Uterus (tissue), 4 donors: ENCODE results near the gene DCBLD1. TPM values are rescaled to one million over a fixed set of nuclear protein-coding genes. Genes with fewer than 3 reads are reported as not detected.

ENCODE experiments used
- DNase-seq, 2 donors: peaks; one replicate each; pipeline ENCODE4 v3.0.0-alpha.2; 2019 to 2020
- H3K27ac ChIP-seq, 2 donors: fragments of 200-600 bp; sonication (generic); 1 replicate in 1 of 2; 2 replicates in 1 of 2; pipeline ENCODE4 v1.5.1; 2016 to 2018
- H3K27me3 ChIP-seq, 2 donors: fragments of 200-600 bp; sonication (generic); one replicate each; pipeline ENCODE4 v1.5.1; 2018 to 2019; ENCODE audit warnings: control low read depth in 1 of 2
- H3K36me3 ChIP-seq, 2 donors: fragments of 200-600 bp; sonication (generic); one replicate each; pipeline ENCODE4 v1.5.1; 2019; ENCODE audit warnings: control low read depth in 1 of 2
- H3K4me1 ChIP-seq, 2 donors: fragments of 200-600 bp; sonication (generic); one replicate each; pipeline ENCODE4 v1.5.1; 2018 to 2019; ENCODE audit warnings: control low read depth in 1 of 2
- H3K4me3 ChIP-seq, 2 donors: fragments of 200-600 bp; sonication (generic); 1 replicate in 1 of 2; 2 replicates in 1 of 2; pipeline ENCODE4 v1.5.1; 2018 to 2019; ENCODE audit warnings: mild to moderate bottlenecking in 1 of 2
- H3K9me3 ChIP-seq, 2 donors: fragments of 200-600 bp; sonication (generic); one replicate each; pipeline ENCODE4 v1.5.1; 2019; ENCODE audit warnings: control low read depth in 1 of 2
- CTCF ChIP-seq, 4 experiments: fragments of 200-600 bp in 2 of 4; fragments of 450-650 bp in 2 of 4; sonication (generic) in 2 of 4; IDR thresholded peaks; one replicate each; pipeline ENCODE4 v1.5.1; 2016 to 2019; ENCODE audit warnings: antibody characterized with exemption in 4 of 4, mild to moderate bottlenecking in 2 of 4, moderate library complexity in 1 of 4
- POLR2A ChIP-seq, 2 donors: fragments of 450-650 bp; IDR thresholded peaks; one replicate each; pipeline ENCODE4 v1.6.1; 2016; ENCODE audit warnings: antibody characterized with exemption in 2 of 2, mild to moderate bottlenecking in 1 of 2, moderate library complexity in 1 of 2
- intact Hi-C: fragments of 100-400 bp; cut with DNase I; formaldehyde crosslinking; loops from one replicate; pipeline ENCODE4 v1.15.1; 2023; ENCODE audit warnings: low total_unique reads
- total RNA-seq, 4 donors: library from RNA; depleted of rRNA in 3 of 4; stranded (reverse); fragments of >200 nt in 3 of 4; gene quantifications; one replicate each; pipeline versions ENCODE4 v1.1.0 to v1.2.4, GENCODE V29; 2014 to 2023
- donor health status: DM: yes; HTN: yes; CAD: no.

DCBLD1 gene
- total RNA-seq, 4 donors from 2014 or later, result 2.4 to 15.5 (median 4.5) TPM

- intact Hi-C loops, result no loop called here
- Histone ChIP-seq H3K27ac (no peak overlapping the region), H3K4me1 (no peaks in the 10 kb centered on the region), H3K9me3 (no peaks in the 10 kb centered on the region), H3K4me3 (no peak overlapping the region), H3K27me3 (no peaks in the 10 kb centered on the region), H3K36me3 (no peaks in the 10 kb centered on the region)
- DNase-seq, result no peak
- no peak for TF ChIP-seq POLR2A (IDR thresholded peaks at IDR 0.05)
- TF ChIP-seq CTCF (IDR thresholded peaks at IDR 0.05), result no peak
Observed at GRCh38 chr6:117448011-117448410, 34.5 kb upstream of the DCBLD1 start.

- Histone ChIP-seq H3K4me3 (no peak overlapping the region), H3K36me3 (no peaks in the 10 kb centered on the region), H3K27ac (no peak overlapping the region), H3K27me3 (no peaks in the 10 kb centered on the region), H3K9me3 (no peaks in the 10 kb centered on the region), H3K4me1 (no peaks in the 10 kb centered on the region)
- intact Hi-C loops, result no loop called here
- no peak for DNase-seq
- TF ChIP-seq CTCF (IDR thresholded peaks at IDR 0.05) (no peak), POLR2A (IDR thresholded peaks at IDR 0.05) (no peak)
Observed at GRCh38 chr6:117448732-117449485, 33.6 kb upstream of the DCBLD1 start.

GRCh38 chr6:117449549-117450439 is 32.7 kb upstream of the DCBLD1 start:
- intact Hi-C loops, result loop anchor here (10.0 kb wide), 1 partner anchor 105 kb away; no protein-coding TSS in a partner anchor
- no peak overlapping the region for H3K27ac ChIP-seq
- no peaks in the 10 kb centered on the region for H3K9me3 ChIP-seq
- H3K27me3 ChIP-seq, result no peaks in the 10 kb centered on the region
- TF ChIP-seq POLR2A (IDR thresholded peaks at IDR 0.05) (no peak), CTCF (IDR thresholded peaks at IDR 0.05) (peak; percentile 55 to 75 (median 68))
- no peak overlapping the region for H3K4me3 ChIP-seq
- no peaks in the 10 kb centered on the region for H3K4me1 ChIP-seq
- H3K36me3 ChIP-seq, result no peaks in the 10 kb centered on the region
- DNase-seq, result peak; percentile 21 to 53

- Histone ChIP-seq H3K4me1 (no peaks in the 10 kb centered on the region), H3K27ac (no peak overlapping the region), H3K9me3 (no peaks in the 10 kb centered on the region), H3K27me3 (no peaks in the 10 kb centered on the region), H3K4me3 (no peak overlapping the region), H3K36me3 (no peaks in the 10 kb centered on the region)
- no peak for DNase-seq
- TF ChIP-seq CTCF (IDR thresholded peaks at IDR 0.05), result no peak
- no peak for TF ChIP-seq POLR2A (IDR thresholded peaks at IDR 0.05)
- intact Hi-C loops, result loop anchor here (10.0 kb wide), 1 partner anchor 103 kb away; no protein-coding TSS in a partner anchor
Observed at GRCh38 chr6:117451671-117452070, 30.8 kb upstream of the DCBLD1 start.

- Histone ChIP-seq H3K36me3 (no peaks in the 10 kb centered on the region), H3K27ac (no peak overlapping the region), H3K27me3 (no peaks in the 10 kb centered on the region), H3K9me3 (no peaks in the 10 kb centered on the region), H3K4me3 (no peak overlapping the region), H3K4me1 (no peaks in the 10 kb centered on the region)
- intact Hi-C loops, result loop anchor here (10.0 kb wide), 1 partner anchor 99 kb away; no protein-coding TSS in a partner anchor
- no peak for TF ChIP-seq POLR2A (IDR thresholded peaks at IDR 0.05)
- no peak for DNase-seq
Observed at GRCh38 chr6:117456250-117456649, 26.2 kb upstream of the DCBLD1 start.
